Keratinocyte (primary cell): ENCODE measurements around the gene ZNF207. TPM values are rescaled to one million over a fixed set of nuclear protein-coding genes. Genes with fewer than 3 reads are reported as not detected.

Source experiments
- DNase-seq: peaks from one replicate; pipeline ENCODE4 v3.0.0-alpha.2; 2011; ENCODE audit warnings: low read depth, missing footprints, low spot score
- FAIRE-seq: peaks from 2 replicates; lab custom pipeline; 2011; peaks lifted over from hg19 to GRCh38; lab: Jason Lieb, UNC
- H2AFZ ChIP-seq: 2 replicates; pipeline ENCODE4 v1.6.0; 2012; ENCODE audit warnings: low read length, control low read depth, inconsistent platforms; ENCODE audit not compliant: control insufficient read depth
- H3K27ac ChIP-seq: 2 replicates; pipeline ENCODE4 v1.5.1; 2011; ENCODE audit warnings: low read length; ENCODE audit not compliant: control insufficient read depth, insufficient read depth
- H3K27me3 ChIP-seq: 3 replicates; pipeline ENCODE4 v1.6.0; 2011; ENCODE audit warnings: low read length; ENCODE audit not compliant: control insufficient read depth, insufficient read depth; ENCODE audit errors: extremely low read depth
- H3K36me3 ChIP-seq, 2 experiments: 2 replicates in 1 of 2; 3 replicates in 1 of 2; pipeline ENCODE4 v1.5.1; 2011; ENCODE audit warnings: low read length in 2 of 2, mild to moderate bottlenecking in 1 of 2; ENCODE audit not compliant: control insufficient read depth in 2 of 2, insufficient read depth in 2 of 2; ENCODE audit errors: extremely low read depth in 1 of 2
- H3K4me1 ChIP-seq: 3 replicates; pipeline ENCODE4 v1.5.1; 2011; ENCODE audit warnings: low read length; ENCODE audit not compliant: control insufficient read depth, insufficient read depth; ENCODE audit errors: extremely low read depth
- H3K4me2 ChIP-seq: 3 replicates; pipeline ENCODE4 v1.6.0; 2011; ENCODE audit warnings: low read depth, low read length; ENCODE audit not compliant: control insufficient read depth, insufficient read depth; ENCODE audit errors: extremely low read depth
- H3K4me3 ChIP-seq, 3 experiments: fragments of 200-600 bp in 1 of 3; sonication (generic) in 1 of 3; 2 replicates in 2 of 3; 3 replicates in 1 of 3; pipeline ENCODE4 v1.5.1; 2011 to 2016; ENCODE audit warnings: low read length in 3 of 3, mild to moderate bottlenecking in 3 of 3, control low read depth in 2 of 3, inconsistent platforms in 1 of 3, low read depth in 1 of 3, mixed read lengths in 1 of 3, mixed run types in 1 of 3, moderate library complexity in 1 of 3; ENCODE audit not compliant: control insufficient read depth in 2 of 3, insufficient read depth in 2 of 3; ENCODE audit errors: extremely low read depth in 1 of 3
- H3K79me2 ChIP-seq: 2 replicates; pipeline ENCODE4 v1.6.0; 2012; ENCODE audit warnings: low read length; ENCODE audit not compliant: control insufficient read depth, insufficient read depth
- H3K9ac ChIP-seq: 3 replicates; pipeline ENCODE4 v1.6.0; 2011; ENCODE audit warnings: low read length; ENCODE audit not compliant: control insufficient read depth, insufficient read depth; ENCODE audit errors: extremely low read depth
- H3K9me1 ChIP-seq: 3 replicates; pipeline ENCODE4 v1.6.0; 2011; ENCODE audit warnings: low read length; ENCODE audit not compliant: control insufficient read depth, insufficient read depth; ENCODE audit errors: extremely low read depth
- H3K9me3 ChIP-seq: 2 replicates; pipeline ENCODE4 v1.5.1; 2012; ENCODE audit warnings: low read depth, low read length; ENCODE audit not compliant: control insufficient read depth
- H4K20me1 ChIP-seq: 3 replicates; pipeline ENCODE4 v1.6.0; 2011; ENCODE audit warnings: low read length; ENCODE audit not compliant: control insufficient read depth, insufficient read depth; ENCODE audit errors: extremely low read depth
- EZH2 ChIP-seq: IDR thresholded peaks from one replicate; pipeline ENCODE4 v1.6.1; 2012; ENCODE audit warnings: inconsistent platforms, mild to moderate bottlenecking, low read length, moderate library complexity
- dilution Hi-C: fragments of 300-500 bp; cut with MboI; formaldehyde crosslinking; loops from one replicate; pipeline ENCODE4 v1.7.0; 2020; ENCODE audit warnings: low sequenced_read_pairs; ENCODE audit not compliant: extremely low pct_ligation_motif_present
- polyA plus RNA-seq, 5 experiments: library from polyadenylated mRNA; depleted of rRNA in 3 of 5; stranded (reverse) in 3 of 5; stranded (forward) in 1 of 5; unstranded in 1 of 5; fragments of >200 nt; gene quantifications; 1 replicate in 1 of 5; 2 replicates in 3 of 5; 3 replicates in 1 of 5; pipeline versions ENCODE4 v1.2.1 to v1.2.3, GENCODE V29; 2011 to 2012; ENCODE audit warnings: missing spikeins in 2 of 5, low read depth in 1 of 5, low replicate concordance in 1 of 5
- TF ChIP-seq, protein P1 (sequence below), 3 experiments: IDR thresholded peaks in 1 of 3; conservative IDR thresholded peaks in 1 of 3; optimal IDR thresholded peaks in 1 of 3; 2 replicates in 2 of 3; 3 replicates in 1 of 3; pipeline versions ENCODE3 to v1.5.1; 2011; ENCODE audit warnings: low read length in 3 of 3, mild to moderate bottlenecking in 3 of 3, moderate library complexity in 2 of 3, control low read depth in 1 of 3, inconsistent platforms in 1 of 3; ENCODE audit not compliant: insufficient read depth in 2 of 3; ENCODE audit errors: extremely low read depth in 1 of 3

ZNF207 gene
- polyA plus RNA-seq, 1 donor (not counting 4 experiments of a cell fraction or from before 2014, with no cell fraction given) = 172 TPM

DNA sequence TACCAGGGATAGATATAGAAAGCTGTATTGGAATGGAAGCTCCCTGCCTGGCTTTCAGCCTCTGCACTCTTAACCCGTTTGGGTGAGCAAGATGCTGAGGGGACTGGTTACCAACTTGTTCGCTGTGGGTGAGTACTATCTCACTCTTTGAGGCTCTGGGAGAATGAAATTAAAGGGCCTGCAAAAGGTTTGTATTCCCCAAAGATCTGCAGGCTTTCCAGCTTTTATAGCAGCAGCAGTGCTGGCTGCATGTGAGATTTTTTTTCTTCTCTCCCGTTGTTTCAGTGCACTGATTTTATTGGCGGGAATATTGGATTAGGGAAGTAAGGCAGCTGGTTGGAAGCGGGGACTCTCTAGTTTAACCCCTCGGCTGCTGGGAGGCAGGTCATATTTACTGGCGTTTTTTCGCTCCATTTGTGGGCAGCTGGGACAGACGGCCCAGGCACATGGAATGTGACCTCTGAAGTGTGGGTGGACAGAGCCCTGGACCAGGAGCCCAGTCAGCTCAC, 38.9 kb upstream of the ZNF207 start:
- H3K4me2 ChIP-seq = no peak overlapping the region
- no peaks in the 10 kb centered on the region for H3K79me2 ChIP-seq
- H3K4me1 ChIP-seq = no peaks in the 10 kb centered on the region
- no peak for FAIRE-seq
- no peak overlapping the region for H3K9ac ChIP-seq
- DNase-seq = no peak
- no peaks in the 10 kb centered on the region for H3K36me3 ChIP-seq
- no peaks in the 10 kb centered on the region for H3K9me1 ChIP-seq
- peaks cover 13% of the 10 kb centered on the region for H3K27me3 ChIP-seq
- dilution Hi-C loops = no loop called here
- H3K9me3 ChIP-seq = no peaks in the 10 kb centered on the region
- no peak overlapping the region for H2AFZ ChIP-seq
- H3K27ac ChIP-seq = no peak overlapping the region
- H4K20me1 ChIP-seq = no peaks in the 10 kb centered on the region
- no peak overlapping the region for H3K4me3 ChIP-seq
- TF ChIP-seq, protein P1, sequence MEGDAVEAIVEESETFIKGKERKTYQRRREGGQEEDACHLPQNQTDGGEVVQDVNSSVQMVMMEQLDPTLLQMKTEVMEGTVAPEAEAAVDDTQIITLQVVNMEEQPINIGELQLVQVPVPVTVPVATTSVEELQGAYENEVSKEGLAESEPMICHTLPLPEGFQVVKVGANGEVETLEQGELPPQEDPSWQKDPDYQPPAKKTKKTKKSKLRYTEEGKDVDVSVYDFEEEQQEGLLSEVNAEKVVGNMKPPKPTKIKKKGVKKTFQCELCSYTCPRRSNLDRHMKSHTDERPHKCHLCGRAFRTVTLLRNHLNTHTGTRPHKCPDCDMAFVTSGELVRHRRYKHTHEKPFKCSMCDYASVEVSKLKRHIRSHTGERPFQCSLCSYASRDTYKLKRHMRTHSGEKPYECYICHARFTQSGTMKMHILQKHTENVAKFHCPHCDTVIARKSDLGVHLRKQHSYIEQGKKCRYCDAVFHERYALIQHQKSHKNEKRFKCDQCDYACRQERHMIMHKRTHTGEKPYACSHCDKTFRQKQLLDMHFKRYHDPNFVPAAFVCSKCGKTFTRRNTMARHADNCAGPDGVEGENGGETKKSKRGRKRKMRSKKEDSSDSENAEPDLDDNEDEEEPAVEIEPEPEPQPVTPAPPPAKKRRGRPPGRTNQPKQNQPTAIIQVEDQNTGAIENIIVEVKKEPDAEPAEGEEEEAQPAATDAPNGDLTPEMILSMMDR (optimal IDR thresholded peaks at IDR 0.05 in 1 of 3, IDR thresholded peaks at IDR 0.05 in 1 of 3, conservative IDR thresholded peaks at IDR 0.05 in 1 of 3; ENCODE audit: extremely low read depth in 1 of 3, insufficient read depth in 2 of 3, low read length in 3 of 3) = no peak
- no peak for TF ChIP-seq EZH2

DNA sequence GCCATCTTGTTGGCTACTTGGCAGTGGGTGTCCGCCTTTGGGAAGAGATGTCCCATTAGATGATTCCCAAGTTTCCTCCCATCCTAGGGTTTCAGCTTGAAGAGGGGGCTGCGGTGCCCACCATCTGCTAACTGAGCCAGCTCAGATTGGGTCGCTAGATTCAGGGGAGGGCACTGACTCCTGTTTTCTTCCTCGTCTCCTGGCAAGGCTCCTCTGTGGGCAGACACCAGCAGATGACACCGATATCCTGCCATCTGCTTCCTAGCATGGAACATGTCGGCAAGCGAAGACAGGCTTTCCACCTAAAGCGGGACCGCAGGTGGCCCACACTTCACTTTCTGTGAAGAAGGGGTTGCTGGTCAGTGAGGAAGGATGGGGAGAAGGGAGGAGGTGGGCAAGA, 35.3 kb upstream of the ZNF207 start:
- TF ChIP-seq EZH2 = no peak
- TF ChIP-seq, protein P1 (optimal IDR thresholded peaks at IDR 0.05 in 1 of 3, IDR thresholded peaks at IDR 0.05 in 1 of 3, conservative IDR thresholded peaks at IDR 0.05 in 1 of 3; ENCODE audit: extremely low read depth in 1 of 3, insufficient read depth in 2 of 3, low read length in 3 of 3) = no peak
- dilution Hi-C loops = no loop called here
- no peaks in the 10 kb centered on the region for H4K20me1 ChIP-seq
- H3K27me3 ChIP-seq = peaks cover 8% of the 10 kb centered on the region
- H3K79me2 ChIP-seq = no peaks in the 10 kb centered on the region
- H3K4me3 ChIP-seq = no peak overlapping the region
- H3K4me2 ChIP-seq = no peak overlapping the region
- no peaks in the 10 kb centered on the region for H3K9me3 ChIP-seq
- FAIRE-seq (no peak), DNase-seq (no peak)
- no peak overlapping the region for H2AFZ ChIP-seq
- no peaks in the 10 kb centered on the region for H3K9me1 ChIP-seq
- no peak overlapping the region for H3K27ac ChIP-seq
- H3K36me3 ChIP-seq = no peaks in the 10 kb centered on the region
- no peak overlapping the region for H3K9ac ChIP-seq
- H3K4me1 ChIP-seq = no peaks in the 10 kb centered on the region
